ENCODE results near the gene CRAT.

DNA sequence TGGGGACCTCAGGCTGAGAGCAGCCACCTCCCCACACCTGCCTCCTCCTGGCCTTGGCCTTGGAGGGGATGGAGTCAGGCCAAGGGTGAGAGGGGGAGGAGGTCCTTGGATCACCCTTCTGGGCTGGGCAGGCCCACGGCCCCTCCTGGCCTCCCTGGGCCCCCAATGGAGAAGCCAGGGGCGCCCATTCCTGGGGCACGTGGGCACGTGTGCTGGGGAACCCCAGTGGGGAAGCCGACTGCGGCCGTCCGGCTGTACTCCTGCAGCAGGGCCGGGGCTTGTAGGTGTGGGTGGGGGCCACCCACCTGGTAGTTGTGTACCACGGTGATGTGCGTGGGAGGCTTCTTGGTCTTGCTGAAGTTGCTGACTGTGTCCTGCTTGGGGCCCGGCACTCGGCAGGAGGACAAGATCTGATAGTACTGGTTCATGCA, 8.5 kb downstream of the CRAT start:
- TF ChIP-seq, protein P1, sequence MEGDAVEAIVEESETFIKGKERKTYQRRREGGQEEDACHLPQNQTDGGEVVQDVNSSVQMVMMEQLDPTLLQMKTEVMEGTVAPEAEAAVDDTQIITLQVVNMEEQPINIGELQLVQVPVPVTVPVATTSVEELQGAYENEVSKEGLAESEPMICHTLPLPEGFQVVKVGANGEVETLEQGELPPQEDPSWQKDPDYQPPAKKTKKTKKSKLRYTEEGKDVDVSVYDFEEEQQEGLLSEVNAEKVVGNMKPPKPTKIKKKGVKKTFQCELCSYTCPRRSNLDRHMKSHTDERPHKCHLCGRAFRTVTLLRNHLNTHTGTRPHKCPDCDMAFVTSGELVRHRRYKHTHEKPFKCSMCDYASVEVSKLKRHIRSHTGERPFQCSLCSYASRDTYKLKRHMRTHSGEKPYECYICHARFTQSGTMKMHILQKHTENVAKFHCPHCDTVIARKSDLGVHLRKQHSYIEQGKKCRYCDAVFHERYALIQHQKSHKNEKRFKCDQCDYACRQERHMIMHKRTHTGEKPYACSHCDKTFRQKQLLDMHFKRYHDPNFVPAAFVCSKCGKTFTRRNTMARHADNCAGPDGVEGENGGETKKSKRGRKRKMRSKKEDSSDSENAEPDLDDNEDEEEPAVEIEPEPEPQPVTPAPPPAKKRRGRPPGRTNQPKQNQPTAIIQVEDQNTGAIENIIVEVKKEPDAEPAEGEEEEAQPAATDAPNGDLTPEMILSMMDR (conservative IDR thresholded peaks at IDR 0.05; ENCODE audit: low read length) = no peak
- TF ChIP-seq EZH2phosphoT487 (IDR thresholded peaks at IDR 0.05; ENCODE audit: borderline replicate concordance, low read depth, low read length) = no peak

Measured in OCI-LY7 (cell line).